Keratinocyte (primary cell): ENCODE data around the gene TMEM19. TPM values are rescaled to one million over a fixed set of nuclear protein-coding genes. Genes with fewer than 3 reads are reported as not detected.

Source experiments
- DNase-seq: peaks from one replicate; pipeline ENCODE4 v3.0.0-alpha.2; 2011; ENCODE audit warnings: low read depth, missing footprints, low spot score
- FAIRE-seq: peaks from 2 replicates; lab custom pipeline; 2011; peaks lifted over from hg19 to GRCh38; lab: Jason Lieb, UNC
- H2AFZ ChIP-seq: 2 replicates; pipeline ENCODE4 v1.6.0; 2012; ENCODE audit warnings: low read length, control low read depth, inconsistent platforms; ENCODE audit not compliant: control insufficient read depth
- H3K27ac ChIP-seq: 2 replicates; pipeline ENCODE4 v1.5.1; 2011; ENCODE audit warnings: low read length; ENCODE audit not compliant: control insufficient read depth, insufficient read depth
- H3K27me3 ChIP-seq: 3 replicates; pipeline ENCODE4 v1.6.0; 2011; ENCODE audit warnings: low read length; ENCODE audit not compliant: control insufficient read depth, insufficient read depth; ENCODE audit errors: extremely low read depth
- H3K36me3 ChIP-seq, 2 experiments: 2 replicates in 1 of 2; 3 replicates in 1 of 2; pipeline ENCODE4 v1.5.1; 2011; ENCODE audit warnings: low read length in 2 of 2, mild to moderate bottlenecking in 1 of 2; ENCODE audit not compliant: control insufficient read depth in 2 of 2, insufficient read depth in 2 of 2; ENCODE audit errors: extremely low read depth in 1 of 2
- H3K4me1 ChIP-seq: 3 replicates; pipeline ENCODE4 v1.5.1; 2011; ENCODE audit warnings: low read length; ENCODE audit not compliant: control insufficient read depth, insufficient read depth; ENCODE audit errors: extremely low read depth
- H3K4me2 ChIP-seq: 3 replicates; pipeline ENCODE4 v1.6.0; 2011; ENCODE audit warnings: low read depth, low read length; ENCODE audit not compliant: control insufficient read depth, insufficient read depth; ENCODE audit errors: extremely low read depth
- H3K4me3 ChIP-seq, 3 experiments: fragments of 200-600 bp in 1 of 3; sonication (generic) in 1 of 3; 2 replicates in 2 of 3; 3 replicates in 1 of 3; pipeline ENCODE4 v1.5.1; 2011 to 2016; ENCODE audit warnings: low read length in 3 of 3, mild to moderate bottlenecking in 3 of 3, control low read depth in 2 of 3, inconsistent platforms in 1 of 3, low read depth in 1 of 3, mixed read lengths in 1 of 3, mixed run types in 1 of 3, moderate library complexity in 1 of 3; ENCODE audit not compliant: control insufficient read depth in 2 of 3, insufficient read depth in 2 of 3; ENCODE audit errors: extremely low read depth in 1 of 3
- H3K79me2 ChIP-seq: 2 replicates; pipeline ENCODE4 v1.6.0; 2012; ENCODE audit warnings: low read length; ENCODE audit not compliant: control insufficient read depth, insufficient read depth
- H3K9ac ChIP-seq: 3 replicates; pipeline ENCODE4 v1.6.0; 2011; ENCODE audit warnings: low read length; ENCODE audit not compliant: control insufficient read depth, insufficient read depth; ENCODE audit errors: extremely low read depth
- H3K9me1 ChIP-seq: 3 replicates; pipeline ENCODE4 v1.6.0; 2011; ENCODE audit warnings: low read length; ENCODE audit not compliant: control insufficient read depth, insufficient read depth; ENCODE audit errors: extremely low read depth
- H3K9me3 ChIP-seq: 2 replicates; pipeline ENCODE4 v1.5.1; 2012; ENCODE audit warnings: low read depth, low read length; ENCODE audit not compliant: control insufficient read depth
- H4K20me1 ChIP-seq: 3 replicates; pipeline ENCODE4 v1.6.0; 2011; ENCODE audit warnings: low read length; ENCODE audit not compliant: control insufficient read depth, insufficient read depth; ENCODE audit errors: extremely low read depth
- EZH2 ChIP-seq: IDR thresholded peaks from one replicate; pipeline ENCODE4 v1.6.1; 2012; ENCODE audit warnings: inconsistent platforms, mild to moderate bottlenecking, low read length, moderate library complexity
- dilution Hi-C: fragments of 300-500 bp; cut with MboI; formaldehyde crosslinking; loops from one replicate; pipeline ENCODE4 v1.7.0; 2020; ENCODE audit warnings: low sequenced_read_pairs; ENCODE audit not compliant: extremely low pct_ligation_motif_present
- polyA plus RNA-seq, 5 experiments: library from polyadenylated mRNA; depleted of rRNA in 3 of 5; stranded (reverse) in 3 of 5; stranded (forward) in 1 of 5; unstranded in 1 of 5; fragments of >200 nt; gene quantifications; 1 replicate in 1 of 5; 2 replicates in 3 of 5; 3 replicates in 1 of 5; pipeline versions ENCODE4 v1.2.1 to v1.2.3, GENCODE V29; 2011 to 2012; ENCODE audit warnings: missing spikeins in 2 of 5, low read depth in 1 of 5, low replicate concordance in 1 of 5
- TF ChIP-seq, protein P1 (sequence below), 3 experiments: IDR thresholded peaks in 1 of 3; conservative IDR thresholded peaks in 1 of 3; optimal IDR thresholded peaks in 1 of 3; 2 replicates in 2 of 3; 3 replicates in 1 of 3; pipeline versions ENCODE3 to v1.5.1; 2011; ENCODE audit warnings: low read length in 3 of 3, mild to moderate bottlenecking in 3 of 3, moderate library complexity in 2 of 3, control low read depth in 1 of 3, inconsistent platforms in 1 of 3; ENCODE audit not compliant: insufficient read depth in 2 of 3; ENCODE audit errors: extremely low read depth in 1 of 3

The TMEM19 gene
- polyA plus RNA-seq, 1 donor (not counting 4 experiments of a cell fraction or from before 2014, with no cell fraction given): 38.8 TPM

GRCh38 chr12:71649401-71649800, 36.5 kb upstream of the TMEM19 start:
- Histone ChIP-seq H3K27ac (no peak overlapping the region), H3K27me3 (no peaks in the 10 kb centered on the region), H3K4me2 (no peak overlapping the region), H3K9me1 (no peaks in the 10 kb centered on the region), H2AFZ (no peak overlapping the region), H3K9me3 (no peaks in the 10 kb centered on the region), H3K4me3 (no peak overlapping the region), H3K79me2 (peaks cover 69% of the 10 kb centered on the region), H4K20me1 (no peaks in the 10 kb centered on the region), H3K36me3 (peaks cover 18 to 20% of the 10 kb centered on the region in 2 experiments), H3K4me1 (no peaks in the 10 kb centered on the region), H3K9ac (no peak overlapping the region)
- dilution Hi-C loops: no loop called here
- DNase-seq (no peak), FAIRE-seq (no peak)
- TF ChIP-seq, protein P1, sequence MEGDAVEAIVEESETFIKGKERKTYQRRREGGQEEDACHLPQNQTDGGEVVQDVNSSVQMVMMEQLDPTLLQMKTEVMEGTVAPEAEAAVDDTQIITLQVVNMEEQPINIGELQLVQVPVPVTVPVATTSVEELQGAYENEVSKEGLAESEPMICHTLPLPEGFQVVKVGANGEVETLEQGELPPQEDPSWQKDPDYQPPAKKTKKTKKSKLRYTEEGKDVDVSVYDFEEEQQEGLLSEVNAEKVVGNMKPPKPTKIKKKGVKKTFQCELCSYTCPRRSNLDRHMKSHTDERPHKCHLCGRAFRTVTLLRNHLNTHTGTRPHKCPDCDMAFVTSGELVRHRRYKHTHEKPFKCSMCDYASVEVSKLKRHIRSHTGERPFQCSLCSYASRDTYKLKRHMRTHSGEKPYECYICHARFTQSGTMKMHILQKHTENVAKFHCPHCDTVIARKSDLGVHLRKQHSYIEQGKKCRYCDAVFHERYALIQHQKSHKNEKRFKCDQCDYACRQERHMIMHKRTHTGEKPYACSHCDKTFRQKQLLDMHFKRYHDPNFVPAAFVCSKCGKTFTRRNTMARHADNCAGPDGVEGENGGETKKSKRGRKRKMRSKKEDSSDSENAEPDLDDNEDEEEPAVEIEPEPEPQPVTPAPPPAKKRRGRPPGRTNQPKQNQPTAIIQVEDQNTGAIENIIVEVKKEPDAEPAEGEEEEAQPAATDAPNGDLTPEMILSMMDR (optimal IDR thresholded peaks at IDR 0.05 in 1 of 3, IDR thresholded peaks at IDR 0.05 in 1 of 3, conservative IDR thresholded peaks at IDR 0.05 in 1 of 3; ENCODE audit: extremely low read depth in 1 of 3, insufficient read depth in 2 of 3, low read length in 3 of 3): no peak
- no peak for TF ChIP-seq EZH2

- H2AFZ ChIP-seq: no peak overlapping the region
- H3K4me1 ChIP-seq: peaks cover 2% of the 10 kb centered on the region
- no peak for DNase-seq
- peaks cover 9 to 19% of the 10 kb centered on the region in 2 experiments for H3K36me3 ChIP-seq
- H3K9me3 ChIP-seq: no peaks in the 10 kb centered on the region
- no peak overlapping the region for H3K4me3 ChIP-seq
- H3K4me2 ChIP-seq: no peak overlapping the region
- no peak for FAIRE-seq
- dilution Hi-C loops: no loop called here
- no peak for TF ChIP-seq EZH2
- TF ChIP-seq, protein P1 (optimal IDR thresholded peaks at IDR 0.05 in 1 of 3, IDR thresholded peaks at IDR 0.05 in 1 of 3, conservative IDR thresholded peaks at IDR 0.05 in 1 of 3; ENCODE audit: extremely low read depth in 1 of 3, insufficient read depth in 2 of 3, low read length in 3 of 3): no peak
- H3K79me2 ChIP-seq: peaks cover 92% of the 10 kb centered on the region
- no peak overlapping the region for H3K9ac ChIP-seq
- H4K20me1 ChIP-seq: no peaks in the 10 kb centered on the region
- H3K27me3 ChIP-seq: no peaks in the 10 kb centered on the region
- H3K27ac ChIP-seq: no peak overlapping the region
- H3K9me1 ChIP-seq: no peaks in the 10 kb centered on the region
These were observed 33.2 kb upstream of the TMEM19 start for GRCh38 chr12:71652656-71653055.
